Neural cell (in vitro differentiated cells): Measurements from ENCODE around the gene HNRNPK.

Experiments
- CTCF ChIP-seq: fragments of 450-650 bp; IDR thresholded peaks from 2 replicates; pipeline ENCODE4 v1.5.1; 2014; ENCODE audit warnings: antibody characterized with exemption, mild to moderate bottlenecking, moderate library complexity; ENCODE audit not compliant: poor library complexity, severe bottlenecking
- EP300 ChIP-seq: fragments of 450-650 bp; conservative IDR thresholded peaks from 2 replicates; pipeline ENCODE4 v1.6.1; 2014; ENCODE audit warnings: antibody characterized with exemption, mild to moderate bottlenecking, moderate library complexity; ENCODE audit not compliant: poor library complexity, severe bottlenecking
- POLR2AphosphoS5 ChIP-seq: IDR thresholded peaks from 2 replicates; pipeline ENCODE4 v1.6.1; 2012
- SMC3 ChIP-seq: fragments of 450-650 bp; conservative IDR thresholded peaks from 2 replicates; pipeline ENCODE4 v1.6.1; 2014; ENCODE audit warnings: antibody characterized with exemption, mild to moderate bottlenecking, moderate library complexity; ENCODE audit not compliant: poor library complexity
- TAF1 ChIP-seq: IDR thresholded peaks from 2 replicates; pipeline ENCODE4 v1.6.1; 2012; ENCODE audit warnings: low read depth

GRCh38 chr9:83920927-83921707 lies 58.9 kb downstream of the HNRNPK start, which contains the start of gene KIF27:
- peak; percentile 67 for TF ChIP-seq CTCF
- TF ChIP-seq SMC3, result no peak
- TF ChIP-seq EP300, result peak; percentile 29
- TF ChIP-seq POLR2AphosphoS5, result peak; percentile 70
- no peak for TF ChIP-seq TAF1
